HUES6 (cell line): ENCODE measurements around the gene CR1L.
"Not testable (repeated sequence)": the region's sequence is repeated elsewhere in the genome, so short reads cannot be mapped to it uniquely, and the experiment has no call there.

ENCODE experiments used
- H3K27ac ChIP-seq: 2 replicates; pipeline ENCODE4 v1.7.0; 2013; ENCODE audit warnings: low read depth, mild to moderate bottlenecking, low read length, inconsistent platforms
- H3K27me3 ChIP-seq: 2 replicates; pipeline ENCODE4 v1.6.1; 2013; ENCODE audit warnings: low read length; ENCODE audit not compliant: control insufficient read depth, insufficient read depth
- H3K36me3 ChIP-seq: 2 replicates; pipeline ENCODE4 v1.6.1; 2013; ENCODE audit warnings: low read length; ENCODE audit not compliant: control insufficient read depth, insufficient read depth
- H3K4me1 ChIP-seq: 2 replicates; pipeline ENCODE4 v1.6.1; 2013; ENCODE audit warnings: low read length; ENCODE audit not compliant: control insufficient read depth, insufficient read depth
- H3K4me3 ChIP-seq: 2 replicates; pipeline ENCODE4 v1.5.1; 2013; ENCODE audit warnings: low read depth, low read length
- H3K9ac ChIP-seq: one replicate; pipeline ENCODE4 v1.6.1; 2013; ENCODE audit warnings: mild to moderate bottlenecking, low read length
- H3K9me3 ChIP-seq: 2 replicates; pipeline ENCODE4 v1.6.1; 2013; ENCODE audit warnings: low read depth, low read length; ENCODE audit not compliant: control insufficient read depth, insufficient read depth

CR1L gene

DNA sequence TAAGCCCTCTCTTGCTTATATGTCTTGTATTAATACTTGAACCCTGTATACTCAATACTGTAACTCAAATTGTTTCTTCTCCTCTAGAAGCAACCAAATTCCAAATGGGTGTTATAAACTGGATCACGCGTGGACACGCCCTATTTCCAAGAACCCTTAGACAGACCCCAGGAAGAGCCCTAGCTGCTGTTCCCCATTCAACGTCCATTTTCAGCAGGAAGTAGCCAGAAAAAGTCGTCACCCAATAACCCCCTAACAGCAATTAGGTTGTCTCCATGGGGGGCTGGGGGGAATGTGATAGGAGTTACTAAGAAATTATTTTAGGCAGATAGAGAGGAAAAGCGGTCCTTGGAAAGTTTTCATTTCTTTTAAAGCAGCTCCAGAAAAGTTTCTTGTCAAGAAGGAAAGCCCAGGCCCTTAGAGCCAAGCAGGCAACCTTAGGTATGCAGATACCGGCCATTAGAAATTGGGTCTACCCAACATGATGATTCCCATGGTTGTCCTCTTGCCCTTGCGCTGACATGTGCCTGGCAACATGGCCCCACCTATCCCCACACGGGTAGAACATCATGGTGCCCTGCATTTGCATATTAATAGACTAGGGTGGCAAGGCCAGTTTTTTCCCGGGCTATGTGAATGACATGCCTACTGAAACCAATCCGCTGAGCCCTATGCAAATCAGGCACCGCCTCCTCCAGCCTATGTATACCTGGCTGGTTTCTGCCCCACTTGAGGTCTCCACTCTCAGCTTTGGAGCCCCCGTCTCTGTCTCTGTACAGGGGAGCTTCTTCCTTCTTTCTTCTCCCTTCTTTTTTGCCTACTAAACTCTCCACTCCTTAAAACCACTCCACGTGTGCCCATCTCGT, 102.9 kb downstream of the CR1L start:
- Histone ChIP-seq H3K9ac (no peak overlapping the region), H3K9me3 (peaks cover 3% of the 10 kb centered on the region; the same call in 1 of the 2 replicates), H3K27ac (no peak overlapping the region), H3K27me3 (no peaks in the 10 kb centered on the region), H3K36me3 (no peaks in the 10 kb centered on the region), H3K4me1 (peaks cover 10% of the 10 kb centered on the region), H3K4me3 (no peak overlapping the region)

GRCh38 chr1:207748737-207749528, 104.0 kb downstream of the CR1L start:
- Histone ChIP-seq H3K9me3 (no peaks in the 10 kb centered on the region), H3K36me3 (no peaks in the 10 kb centered on the region), H3K27ac (no peak overlapping the region), H3K9ac (no peak overlapping the region), H3K4me1 (peaks cover 15% of the 10 kb centered on the region), H3K4me3 (no peak overlapping the region), H3K27me3 (no peaks in the 10 kb centered on the region)

DNA sequence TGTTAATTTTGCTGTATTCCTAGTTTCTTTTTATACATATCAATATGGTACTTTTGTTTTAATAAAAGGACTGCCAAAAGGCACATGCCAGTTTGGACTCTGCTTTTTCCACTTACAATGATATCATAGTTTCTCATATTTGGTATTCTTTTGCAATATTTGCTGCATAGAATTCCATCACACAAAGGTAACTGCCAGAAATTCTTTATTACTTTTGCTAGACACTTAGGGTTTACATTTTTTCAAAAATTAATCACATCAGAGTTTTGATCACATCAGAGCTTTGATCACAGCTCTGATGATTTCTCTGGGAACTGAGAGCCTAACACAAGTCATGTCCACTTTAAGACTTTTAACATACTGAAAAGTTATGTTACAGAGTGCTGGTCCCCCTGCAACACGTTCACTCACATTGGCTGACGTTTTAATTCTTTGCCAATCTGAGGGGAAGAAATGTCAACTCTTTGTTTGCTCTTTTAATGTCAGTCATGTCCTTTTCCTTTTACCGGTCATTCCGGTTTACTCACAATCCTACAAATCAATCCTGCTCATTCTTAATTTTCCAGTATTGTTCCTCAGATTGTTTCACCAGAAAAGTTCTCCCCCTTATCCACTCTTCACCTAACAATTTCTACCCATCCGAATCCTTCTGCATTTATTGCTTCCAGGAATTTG, 105.8 kb downstream of the CR1L start:
- H3K27me3 ChIP-seq = no peaks in the 10 kb centered on the region
- H3K4me3 ChIP-seq = peak overlapping the region; percentile 89
- no peaks in the 10 kb centered on the region for H3K36me3 ChIP-seq
- no peak overlapping the region for H3K9ac ChIP-seq
- H3K9me3 ChIP-seq = no peaks in the 10 kb centered on the region
- H3K27ac ChIP-seq = peak overlapping the region; percentile 60; the same call in 1 of the 2 replicates
- peaks cover 26% of the 10 kb centered on the region for H3K4me1 ChIP-seq

DNA sequence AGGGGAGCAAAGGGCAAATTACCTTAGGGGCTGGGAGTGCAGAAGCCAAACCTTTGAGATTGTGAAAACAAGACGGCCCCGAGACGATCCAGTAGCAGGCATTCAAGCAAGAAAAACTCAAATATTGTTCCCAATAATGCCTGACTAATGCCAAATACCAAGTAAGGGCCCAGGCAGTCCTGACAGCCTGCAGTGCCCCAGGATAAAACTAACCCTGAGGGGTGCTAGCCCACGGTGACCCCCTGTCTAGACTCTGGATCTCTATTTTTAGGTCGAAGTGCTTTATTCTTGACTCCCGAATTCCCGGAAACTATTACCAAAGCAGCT, 106.5 kb downstream of the CR1L start:
- not testable (repeated sequence) for H3K9me3 ChIP-seq

GRCh38 chr1:207751790-207752455, 107.0 kb downstream of the CR1L start, which contains the start of gene CD46:
CD46 (plus strand) TSS chr1:207752054; CDS start chr1:207752213, 159 bp downstream.
- Histone ChIP-seq H3K4me3 (peak within 1 kb of the TSS; percentile 89), H3K36me3 (peaks cover 8% of the 10 kb centered on the region), H3K4me1 (peaks cover 26% of the 10 kb centered on the region), H3K9me3 (no peaks in the 10 kb centered on the region), H3K27ac (peak within 1 kb of the TSS; percentile 63; the same call in 1 of the 2 replicates), H3K9ac (peak within 1 kb of the TSS; percentile 72), H3K27me3 (no peaks in the 10 kb centered on the region)

More for the DNA sequence above, 106.5 kb downstream of the CR1L start:
- H3K4me1 ChIP-seq = peaks cover 26% of the 10 kb centered on the region
- not testable (repeated sequence) for H3K36me3 ChIP-seq, H3K27me3 ChIP-seq
- H3K27ac ChIP-seq = peak overlapping the region; percentile 60; the same call in 1 of the 2 replicates
- H3K4me3 ChIP-seq = peak overlapping the region; percentile 89
- H3K9ac ChIP-seq = peak overlapping the region; percentile 72

- Histone ChIP-seq H3K9ac (peak overlapping the region; percentile 72), H3K9me3 (no peaks in the 10 kb centered on the region), H3K4me1 (peaks cover 26% of the 10 kb centered on the region), H3K27me3 (no peaks in the 10 kb centered on the region), H3K36me3 (peaks cover 14% of the 10 kb centered on the region), H3K27ac (peak overlapping the region; percentile 63; the same call in 1 of the 2 replicates), H3K4me3 (peak overlapping the region; percentile 89)
Measured at GRCh38 chr1:207752456-207752998, 107.6 kb downstream of the CR1L start.

GRCh38 chr1:207753611-207754010, 108.7 kb downstream of the CR1L start:
- Histone ChIP-seq H3K27ac (no peak overlapping the region), H3K9ac (no peak overlapping the region), H3K27me3 (no peaks in the 10 kb centered on the region), H3K36me3 (peaks cover 25% of the 10 kb centered on the region), H3K4me1 (peaks cover 23% of the 10 kb centered on the region), H3K9me3 (no peaks in the 10 kb centered on the region), H3K4me3 (peak overlapping the region; percentile 89)

- no peaks in the 10 kb centered on the region for H3K9me3 ChIP-seq
- no peaks in the 10 kb centered on the region for H3K27me3 ChIP-seq
- H3K4me3 ChIP-seq = peak overlapping the region; percentile 89
- peaks cover 29% of the 10 kb centered on the region for H3K36me3 ChIP-seq
- no peak overlapping the region for H3K9ac ChIP-seq
- H3K4me1 ChIP-seq = peaks cover 23% of the 10 kb centered on the region
- H3K27ac ChIP-seq = no peak overlapping the region
Measured at GRCh38 chr1:207754011-207754410, 109.1 kb downstream of the CR1L start.

DNA sequence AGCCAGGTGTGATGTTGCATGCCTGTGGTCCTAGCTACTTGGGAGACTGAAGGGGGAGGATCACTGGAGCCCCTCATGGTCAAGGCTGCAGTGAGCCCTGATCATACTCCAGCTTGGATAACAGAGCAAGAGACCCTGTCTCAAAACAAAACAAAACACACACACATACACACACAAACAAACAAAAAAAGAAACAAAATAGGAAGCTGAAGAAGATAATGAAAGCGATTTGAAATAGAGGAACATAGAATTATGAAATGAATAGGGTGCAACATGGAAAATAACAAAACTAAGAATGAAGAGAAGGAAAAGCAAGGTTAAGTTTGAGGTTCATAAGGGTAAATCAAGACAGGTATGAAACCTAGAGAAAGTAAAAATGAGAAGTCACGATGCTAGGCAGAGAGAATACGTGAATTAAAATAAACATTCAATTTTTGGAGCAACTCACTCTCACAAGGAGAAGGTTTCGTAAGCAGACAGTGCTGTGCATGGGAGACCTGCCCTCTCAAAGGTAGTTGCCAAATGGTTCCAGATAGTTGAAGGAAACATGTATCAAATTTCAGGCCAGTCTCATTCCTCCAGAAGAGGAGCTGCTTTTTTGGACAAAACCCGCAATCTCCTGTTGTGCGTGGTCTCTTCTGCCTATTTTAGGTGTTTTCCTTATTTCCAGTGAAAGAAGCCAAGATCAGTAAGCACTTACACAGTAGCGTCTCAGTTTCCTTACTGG, 110.2 kb downstream of the CR1L start:
- H3K9me3 ChIP-seq = no peaks in the 10 kb centered on the region
- peaks cover 23% of the 10 kb centered on the region for H3K4me1 ChIP-seq
- peaks cover 40% of the 10 kb centered on the region for H3K36me3 ChIP-seq
- H3K27me3 ChIP-seq = no peaks in the 10 kb centered on the region
- H3K4me3 ChIP-seq = no peak overlapping the region
- H3K9ac ChIP-seq = no peak overlapping the region
- H3K27ac ChIP-seq = no peak overlapping the region
